GM23248 (cell line): ENCODE results near the gene SNX14.

ENCODE experiments used
- EZH2 ChIP-seq: fragments of 200-600 bp; sonication (generic); IDR thresholded peaks from 2 replicates; pipeline ENCODE4 v1.6.1; 2018; ENCODE audit warnings: antibody characterized with exemption, mild to moderate bottlenecking; ENCODE audit not compliant: insufficient read depth, poor library complexity, severe bottlenecking
- EZH2phosphoT487 ChIP-seq: fragments of 200-600 bp; sonication (generic); IDR thresholded peaks from 2 replicates; pipeline ENCODE4 v1.6.1; 2018; ENCODE audit warnings: antibody characterized with exemption, moderate library complexity, mild to moderate bottlenecking, low read depth; ENCODE audit not compliant: insufficient read depth

DNA sequence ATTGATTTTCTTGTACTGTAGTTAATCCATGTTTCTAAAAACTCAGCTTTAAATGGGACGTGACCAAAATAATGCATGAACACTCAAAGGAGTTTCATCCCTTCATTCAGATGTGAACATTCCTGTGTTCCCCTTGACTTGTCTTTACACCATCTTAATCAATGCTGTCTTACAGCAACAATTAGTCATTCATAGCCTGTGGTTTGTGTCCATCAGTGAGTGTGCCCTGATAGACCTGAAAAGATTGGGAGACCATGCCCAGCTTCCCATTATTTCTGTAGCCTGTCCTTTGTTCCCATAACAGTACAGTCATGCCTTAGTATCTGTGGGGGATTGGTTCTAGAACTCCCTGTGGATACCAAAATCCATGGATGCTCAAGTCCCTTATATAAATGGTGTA, 119.9 kb downstream of the SNX14 start:
- TF ChIP-seq EZH2 (no peak), EZH2phosphoT487 (no peak)
